Measurements from ENCODE around the gene CHAF1A. TPM values are rescaled to one million over a fixed set of nuclear protein-coding genes. Genes with fewer than 3 reads are reported as not detected.

The CHAF1A gene
- total RNA-seq, 1 donor from 2014 or later, result 103 TPM

GRCh38 chr19:4472174-4472974 lies 69.9 kb downstream of the CHAF1A start, which contains the start of gene HDGFL2:
Gene HDGFL2 (plus strand): TSS chr19:4472297. CDS start chr19:4472351, 54 bp downstream.
- intact Hi-C loops (cut with micrococcal nuclease), result loop anchor here (5.0 kb wide), 2 partner anchors 70 to 165 kb away; partner anchors contain the start of genes CHAF1A, SH3GL1 and TNFAIP8L1
- no peaks in the 10 kb centered on the region for H3K9me3 Mint-ChIP-seq
- H3K27ac Mint-ChIP-seq, result peak within 1 kb of the TSS; percentile 53
- H3K36me3 Mint-ChIP-seq (ENCODE audit: low read depth), result peaks cover 5% of the 10 kb centered on the region
- peak within 1 kb of the TSS; percentile 88 for H3K4me3 Mint-ChIP-seq
- peaks cover 22% of the 10 kb centered on the region for H3K4me1 Mint-ChIP-seq
- no peaks in the 10 kb centered on the region for H3K27me3 Mint-ChIP-seq
- DNase-seq, result no peak

DNA sequence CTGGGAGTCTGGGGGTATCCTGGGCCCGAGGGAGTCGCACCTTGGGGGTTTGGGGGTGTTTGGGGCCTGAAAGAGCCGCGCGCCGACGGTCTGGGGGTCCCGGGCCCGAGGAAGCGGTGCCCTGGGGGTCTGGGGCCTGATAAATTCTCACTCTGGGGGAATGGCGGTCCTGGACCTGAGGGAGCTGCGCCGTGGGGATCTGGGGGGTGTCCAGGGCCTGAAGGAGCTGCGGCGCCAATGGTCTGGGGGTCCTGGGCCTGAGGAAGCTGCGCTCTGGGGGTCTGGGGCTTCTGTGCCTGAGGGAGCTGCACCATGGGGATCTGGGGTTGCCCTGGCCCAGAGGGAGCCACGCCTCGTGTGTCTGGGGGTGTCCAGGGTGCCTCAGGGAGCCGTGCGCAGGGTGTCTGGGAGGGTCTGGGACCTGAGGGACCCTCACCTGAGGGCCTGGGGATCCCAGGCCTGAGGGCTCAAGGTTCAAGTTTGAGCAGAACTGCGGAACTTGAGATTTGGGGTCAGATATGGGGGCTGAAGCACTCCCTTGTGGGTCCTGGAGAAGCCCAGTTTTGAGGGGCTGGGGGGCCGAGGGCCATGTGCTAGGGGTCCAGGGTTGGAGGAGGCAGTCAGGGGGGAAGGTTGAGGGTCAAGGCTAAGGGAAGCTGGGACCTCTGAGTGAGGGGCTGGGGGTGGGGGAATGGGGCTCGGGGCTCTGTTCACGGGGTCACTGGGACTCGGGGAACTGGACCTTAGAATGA lies 70.7 kb downstream of the CHAF1A start:
- Mint-ChIP-seq H3K27me3 (no peaks in the 10 kb centered on the region), H3K27ac (peak overlapping the region; percentile 53), H3K36me3 (ENCODE audit: low read depth) (peaks cover 11% of the 10 kb centered on the region), H3K4me3 (peak overlapping the region; percentile 88), H3K9me3 (no peaks in the 10 kb centered on the region), H3K4me1 (peaks cover 22% of the 10 kb centered on the region)
- no peak for DNase-seq
- intact Hi-C loops (cut with micrococcal nuclease), result loop anchor here (5.0 kb wide), 2 partner anchors 71 to 164 kb away; partner anchors contain the start of genes CHAF1A, SH3GL1 and TNFAIP8L1

GRCh38 chr19:4473763-4474513 lies 71.5 kb downstream of the CHAF1A start:
- intact Hi-C loops (cut with micrococcal nuclease), result loop anchor here (5.0 kb wide), 2 partner anchors 72 to 163 kb away; partner anchors contain the start of genes CHAF1A, SH3GL1 and TNFAIP8L1
- peaks cover 22% of the 10 kb centered on the region for H3K4me1 Mint-ChIP-seq
- H3K9me3 Mint-ChIP-seq, result no peaks in the 10 kb centered on the region
- no peaks in the 10 kb centered on the region for H3K27me3 Mint-ChIP-seq
- peak overlapping the region; percentile 79 for H3K27ac Mint-ChIP-seq
- peaks cover 11% of the 10 kb centered on the region for H3K36me3 Mint-ChIP-seq (ENCODE audit: low read depth)
- peak overlapping the region; percentile 88 for H3K4me3 Mint-ChIP-seq
- DNase-seq, result peak; percentile 62

GRCh38 chr19:4474514-4475022 lies 72.1 kb downstream of the CHAF1A start:
- intact Hi-C loops (cut with micrococcal nuclease), result loop anchor here (5.0 kb wide), 2 partner anchors 72 to 163 kb away; partner anchors contain the start of genes CHAF1A, SH3GL1 and TNFAIP8L1
- peak overlapping the region; percentile 88 for H3K4me3 Mint-ChIP-seq
- no peaks in the 10 kb centered on the region for H3K27me3 Mint-ChIP-seq
- H3K36me3 Mint-ChIP-seq (ENCODE audit: low read depth), result peaks cover 11% of the 10 kb centered on the region
- peaks cover 21% of the 10 kb centered on the region for H3K4me1 Mint-ChIP-seq
- no peaks in the 10 kb centered on the region for H3K9me3 Mint-ChIP-seq
- peak overlapping the region; percentile 79 for H3K27ac Mint-ChIP-seq
- peak; percentile 74 for DNase-seq

GRCh38 chr19:4477034-4477801 lies 74.8 kb downstream of the CHAF1A start:
- Mint-ChIP-seq H3K4me3 (no peak overlapping the region), H3K36me3 (ENCODE audit: low read depth) (peaks cover 15% of the 10 kb centered on the region), H3K9me3 (no peaks in the 10 kb centered on the region), H3K4me1 (peaks cover 15% of the 10 kb centered on the region), H3K27me3 (no peaks in the 10 kb centered on the region), H3K27ac (no peak overlapping the region)
- no peak for DNase-seq
- intact Hi-C loops (cut with micrococcal nuclease), result no loop called here

- intact Hi-C loops (cut with micrococcal nuclease), result no loop called here
- Mint-ChIP-seq H3K9me3 (no peaks in the 10 kb centered on the region), H3K4me3 (no peak overlapping the region), H3K27ac (no peak overlapping the region), H3K4me1 (peaks cover 2% of the 10 kb centered on the region), H3K27me3 (no peaks in the 10 kb centered on the region), H3K36me3 (ENCODE audit: low read depth) (peaks cover 21% of the 10 kb centered on the region)
- DNase-seq, result no peak
Measured at GRCh38 chr19:4482721-4483364, 80.4 kb downstream of the CHAF1A start.

DNA sequence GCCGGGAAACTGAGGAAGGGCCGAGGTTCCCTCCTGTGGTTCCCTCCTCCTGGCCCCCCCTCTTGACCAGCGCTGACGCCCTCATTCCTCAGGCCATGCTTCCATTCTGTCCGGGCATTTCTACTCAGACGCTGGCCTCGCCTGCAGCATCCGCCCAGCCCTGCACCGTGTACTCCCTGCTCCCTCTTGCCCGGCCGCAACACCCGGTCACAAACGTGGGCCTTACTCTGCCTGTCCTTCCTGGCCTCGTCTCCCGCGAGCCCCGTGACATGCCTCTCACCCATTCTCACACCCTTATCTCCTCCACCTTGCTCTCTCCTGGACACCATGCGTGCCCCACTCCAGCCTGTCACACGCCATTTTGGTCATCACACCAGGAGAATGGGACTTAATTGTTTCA lies 80.9 kb downstream of the CHAF1A start:
- peaks cover 20% of the 10 kb centered on the region for H3K36me3 Mint-ChIP-seq (ENCODE audit: low read depth)
- no peak overlapping the region for H3K27ac Mint-ChIP-seq
- no peaks in the 10 kb centered on the region for H3K9me3 Mint-ChIP-seq
- intact Hi-C loops (cut with micrococcal nuclease), result no loop called here
- H3K27me3 Mint-ChIP-seq, result no peaks in the 10 kb centered on the region
- H3K4me3 Mint-ChIP-seq, result no peak overlapping the region
- peaks cover 2% of the 10 kb centered on the region for H3K4me1 Mint-ChIP-seq
- DNase-seq, result no peak

DNA sequence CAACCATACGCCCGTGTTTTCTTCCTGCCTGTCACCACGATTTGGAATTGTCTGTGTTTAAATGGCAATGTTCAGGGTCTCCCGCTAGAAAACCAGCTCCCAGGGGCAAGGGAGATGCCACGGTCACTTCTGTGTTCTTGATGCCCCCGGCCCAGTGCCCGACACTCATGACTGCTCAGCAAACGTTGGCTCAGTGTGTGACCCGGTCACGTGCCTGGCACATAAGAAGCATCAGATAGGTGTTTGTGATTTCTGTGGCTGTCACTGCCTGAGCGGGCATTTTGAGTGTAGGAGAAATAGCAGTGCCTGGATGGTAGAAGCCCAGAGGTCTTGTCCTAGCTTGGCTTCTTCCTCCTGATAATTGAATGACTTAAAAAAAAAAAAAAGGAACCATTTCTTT lies 85.1 kb downstream of the CHAF1A start:
- H3K4me3 Mint-ChIP-seq, result no peak overlapping the region
- intact Hi-C loops (cut with micrococcal nuclease), result no loop called here
- H3K4me1 Mint-ChIP-seq, result peaks cover 2% of the 10 kb centered on the region
- H3K36me3 Mint-ChIP-seq (ENCODE audit: low read depth), result peaks cover 29% of the 10 kb centered on the region
- DNase-seq, result no peak
- H3K27me3 Mint-ChIP-seq, result no peaks in the 10 kb centered on the region
- no peak overlapping the region for H3K27ac Mint-ChIP-seq
- H3K9me3 Mint-ChIP-seq, result no peaks in the 10 kb centered on the region

GRCh38 chr19:4488496-4488895 lies 86.1 kb downstream of the CHAF1A start:
- Mint-ChIP-seq H3K36me3 (ENCODE audit: low read depth) (peaks cover 27% of the 10 kb centered on the region), H3K4me3 (no peak overlapping the region), H3K27me3 (no peaks in the 10 kb centered on the region), H3K9me3 (no peaks in the 10 kb centered on the region), H3K27ac (no peak overlapping the region), H3K4me1 (peaks cover 2% of the 10 kb centered on the region)
- intact Hi-C loops (cut with micrococcal nuclease), result no loop called here
- no peak for DNase-seq

- Mint-ChIP-seq H3K4me3 (no peak overlapping the region), H3K27ac (no peak overlapping the region), H3K9me3 (no peaks in the 10 kb centered on the region), H3K36me3 (ENCODE audit: low read depth) (peaks cover 27% of the 10 kb centered on the region), H3K27me3 (no peaks in the 10 kb centered on the region), H3K4me1 (no peaks in the 10 kb centered on the region)
- DNase-seq, result no peak
- intact Hi-C loops (cut with micrococcal nuclease), result no loop called here
Measured at GRCh38 chr19:4491446-4491845, 89.0 kb downstream of the CHAF1A start.

GRCh38 chr19:4492337-4493103 lies 90.1 kb downstream of the CHAF1A start:
- Mint-ChIP-seq H3K27ac (no peak overlapping the region), H3K4me1 (no peaks in the 10 kb centered on the region), H3K27me3 (no peaks in the 10 kb centered on the region), H3K9me3 (no peaks in the 10 kb centered on the region), H3K36me3 (ENCODE audit: low read depth) (peaks cover 21% of the 10 kb centered on the region), H3K4me3 (no peak overlapping the region)
- DNase-seq, result no peak
- intact Hi-C loops (cut with micrococcal nuclease), result no loop called here

All from activated CD4-positive, alpha-beta T cell treated with anti-CD3 and anti-CD28 coated beads, Interleukin-2, amount 10 ng/mL, durations not matched to agents 24 days and 14 days (primary cell).